Upper lobe of left lung (tissue), 6 donors: Measurements from ENCODE around the gene RNF144B. TPM values are rescaled to one million over a fixed set of nuclear protein-coding genes. Genes with fewer than 3 reads are reported as not detected.

Experiments
- ATAC-seq, 2 donors: fragments of 200-7000 bp; cut with Tn5 transposase; one replicate each; pipeline ENCODE4 v1.9.1; 2022; ENCODE audit warnings: mild to moderate bottlenecking in 2 of 2, moderate library complexity in 2 of 2; ENCODE audit not compliant: low FRiP score in 2 of 2
- DNase-seq, 2 donors: peaks; one replicate each; pipeline ENCODE4 v3.0.0-alpha.2; 2019 to 2020
- H3K27ac ChIP-seq, 4 donors: fragments of 200-600 bp; sonication (generic); one replicate each; pipeline ENCODE4 v1.5.1; 2016 to 2019
- H3K27me3 ChIP-seq, 4 donors: fragments of 200-600 bp; sonication (generic); one replicate each; pipeline ENCODE4 v1.5.1; 2017 to 2019
- H3K36me3 ChIP-seq, 4 donors: fragments of 200-600 bp; sonication (generic); one replicate each; pipeline ENCODE4 v1.5.1; 2016 to 2019
- H3K4me1 ChIP-seq, 4 donors: fragments of 200-600 bp; sonication (generic); one replicate each; pipeline ENCODE4 v1.5.1; 2018 to 2019
- H3K4me3 ChIP-seq, 4 donors: fragments of 200-600 bp; sonication (generic); one replicate each; pipeline ENCODE4 v1.5.1; 2017 to 2019; ENCODE audit warnings: mild to moderate bottlenecking in 2 of 4, moderate library complexity in 1 of 4
- H3K9me3 ChIP-seq, 4 donors: fragments of 200-600 bp; sonication (generic); one replicate each; pipeline ENCODE4 v1.5.1; 2018 to 2019
- CTCF ChIP-seq, 6 experiments: fragments of 450-650 bp in 4 of 6; fragments of 200-600 bp in 2 of 6; sonication (generic) in 2 of 6; IDR thresholded peaks; one replicate each; pipeline ENCODE4 v1.5.1; 2016 to 2019; ENCODE audit warnings: antibody characterized with exemption in 6 of 6
- EP300 ChIP-seq, 4 donors: sonication (generic); formaldehyde crosslinking; IDR thresholded peaks; one replicate each; pipeline ENCODE4 v1.5.1; 2017; ENCODE audit warnings: antibody characterized with exemption in 4 of 4, control low read depth in 2 of 4
- POLR2A ChIP-seq, 4 donors: fragments of 450-650 bp; IDR thresholded peaks; one replicate each; pipeline ENCODE4 v1.5.1; 2016 to 2017; ENCODE audit warnings: antibody characterized with exemption in 4 of 4, mild to moderate bottlenecking in 2 of 4
- POLR2AphosphoS5 ChIP-seq, 2 donors: sonication (generic); formaldehyde crosslinking; IDR thresholded peaks; one replicate each; pipeline ENCODE4 v1.5.1; 2017; ENCODE audit warnings: antibody characterized with exemption in 2 of 2
- WGBS, 2 donors: methylation state at CpG; one replicate each; pipeline ENCODE4 v1.1.5; 2017 to 2018; 5-methylcytosine and 5-hydroxymethylcytosine counted together
- total RNA-seq, 6 donors: library from RNA; depleted of rRNA in 4 of 6; stranded (reverse); fragments of >200 nt in 4 of 6; gene quantifications; one replicate each; pipeline versions ENCODE4 v1.1.0 to v1.2.1, GENCODE V29; 2016 to 2021
- donor health status: DM: no; HTN: no; CAD: no; lungs with moderate emphysema.
- donor health status: DM: no; HTN: yes; CAD: no; lungs with severe emphysema.

RNF144B gene
- total RNA-seq, 6 donors from 2014 or later, result 46.1 to 105 (median 55.8) TPM

- no peaks in the 10 kb centered on the region for H3K9me3 ChIP-seq
- 71 to 78% methylated on average over 3 of the region's 3 CpGs for WGBS, 2 donors
- peak overlapping the region in 1 of 4 donors; percentile 32 for H3K27ac ChIP-seq
- peaks cover 34 to 52% (median 37%) of the 10 kb centered on the region in 4 donors for H3K4me1 ChIP-seq
- TF ChIP-seq POLR2AphosphoS5 (IDR thresholded peaks at IDR 0.05), result no peak
- no peak for TF ChIP-seq CTCF (IDR thresholded peaks at IDR 0.05)
- no peak for TF ChIP-seq POLR2A (IDR thresholded peaks at IDR 0.05)
- no peak for TF ChIP-seq EP300 (IDR thresholded peaks at IDR 0.05)
- DNase-seq, result no peak
- no peaks in the 10 kb centered on the region for H3K27me3 ChIP-seq
- H3K36me3 ChIP-seq, result no peaks in the 10 kb centered on the region
- no peak overlapping the region for H3K4me3 ChIP-seq
- ATAC-seq, result no peak
These were observed 49.2 kb downstream of the RNF144B start for GRCh38 chr6:18436341-18436740.

GRCh38 chr6:18439581-18439980 lies 52.4 kb downstream of the RNF144B start:
- ATAC-seq, result no peak
- no peak for DNase-seq
- H3K27ac ChIP-seq, result no peak overlapping the region
- H3K27me3 ChIP-seq, result no peaks in the 10 kb centered on the region
- TF ChIP-seq CTCF (IDR thresholded peaks at IDR 0.05) (no peak), EP300 (IDR thresholded peaks at IDR 0.05) (no peak), POLR2AphosphoS5 (IDR thresholded peaks at IDR 0.05) (no peak), POLR2A (IDR thresholded peaks at IDR 0.05) (no peak)
- H3K9me3 ChIP-seq, result no peaks in the 10 kb centered on the region
- H3K4me1 ChIP-seq, result peaks cover 18 to 40% (median 28%) of the 10 kb centered on the region in 4 donors
- no peak overlapping the region for H3K4me3 ChIP-seq
- H3K36me3 ChIP-seq, result no peaks in the 10 kb centered on the region

GRCh38 chr6:18441251-18441979 lies 54.3 kb downstream of the RNF144B start:
- no peaks in the 10 kb centered on the region for H3K9me3 ChIP-seq
- no peak overlapping the region for H3K4me3 ChIP-seq
- 78 to 88% methylated on average over 3 of the region's 3 CpGs for whole genome bisulfite sequencing, 2 donors
- TF ChIP-seq POLR2AphosphoS5 (IDR thresholded peaks at IDR 0.05) (no peak), POLR2A (IDR thresholded peaks at IDR 0.05) (no peak), EP300 (IDR thresholded peaks at IDR 0.05) (no peak), CTCF (IDR thresholded peaks at IDR 0.05) (no peak)
- ATAC-seq, result no peak
- peak overlapping the region in 1 of 4 donors; percentile 10 for H3K27ac ChIP-seq
- H3K27me3 ChIP-seq, result no peaks in the 10 kb centered on the region
- H3K36me3 ChIP-seq, result no peaks in the 10 kb centered on the region
- DNase-seq, result no peak
- peaks cover 22 to 42% (median 32%) of the 10 kb centered on the region in 4 donors for H3K4me1 ChIP-seq

- 65 to 75% methylated on average over 5 of the region's 5 CpGs for WGBS, 2 donors
- TF ChIP-seq POLR2A (IDR thresholded peaks at IDR 0.05) (no peak), EP300 (IDR thresholded peaks at IDR 0.05) (no peak), POLR2AphosphoS5 (IDR thresholded peaks at IDR 0.05) (no peak), CTCF (IDR thresholded peaks at IDR 0.05) (no peak)
- H3K27me3 ChIP-seq, result no peaks in the 10 kb centered on the region
- ATAC-seq (no peak), DNase-seq (no peak)
- H3K4me3 ChIP-seq, result no peak overlapping the region
- peak overlapping the region in 3 of 4 donors; percentile 3 to 48 (median 3) for H3K27ac ChIP-seq
- H3K4me1 ChIP-seq, result peaks cover 15 to 43% (median 37%) of the 10 kb centered on the region in 4 donors
- H3K36me3 ChIP-seq, result no peaks in the 10 kb centered on the region
- H3K9me3 ChIP-seq, result no peaks in the 10 kb centered on the region
These were observed 57.0 kb downstream of the RNF144B start for GRCh38 chr6:18444111-18444510.

- H3K4me3 ChIP-seq, result no peak overlapping the region
- TF ChIP-seq POLR2AphosphoS5 (IDR thresholded peaks at IDR 0.05), result no peak
- no peak for TF ChIP-seq EP300 (IDR thresholded peaks at IDR 0.05)
- no peak for TF ChIP-seq CTCF (IDR thresholded peaks at IDR 0.05)
- no peak for TF ChIP-seq POLR2A (IDR thresholded peaks at IDR 0.05)
- no peaks in the 10 kb centered on the region for H3K36me3 ChIP-seq
- WGBS, 2 donors, result 75 to 84% methylated on average over 1 of the region's 1 CpG
- DNase-seq (no peak), ATAC-seq (no peak)
- H3K4me1 ChIP-seq, result peaks cover 8 to 39% (median 29%) of the 10 kb centered on the region in 4 donors
- H3K27me3 ChIP-seq, result no peaks in the 10 kb centered on the region
- H3K27ac ChIP-seq, result peak overlapping the region in 2 of 4 donors; percentile 3 to 53
- no peaks in the 10 kb centered on the region for H3K9me3 ChIP-seq
These were observed 58.1 kb downstream of the RNF144B start for GRCh38 chr6:18445228-18445627.
